ENCODE measurements around the gene CYFIP2.

CYFIP2 gene

DNA sequence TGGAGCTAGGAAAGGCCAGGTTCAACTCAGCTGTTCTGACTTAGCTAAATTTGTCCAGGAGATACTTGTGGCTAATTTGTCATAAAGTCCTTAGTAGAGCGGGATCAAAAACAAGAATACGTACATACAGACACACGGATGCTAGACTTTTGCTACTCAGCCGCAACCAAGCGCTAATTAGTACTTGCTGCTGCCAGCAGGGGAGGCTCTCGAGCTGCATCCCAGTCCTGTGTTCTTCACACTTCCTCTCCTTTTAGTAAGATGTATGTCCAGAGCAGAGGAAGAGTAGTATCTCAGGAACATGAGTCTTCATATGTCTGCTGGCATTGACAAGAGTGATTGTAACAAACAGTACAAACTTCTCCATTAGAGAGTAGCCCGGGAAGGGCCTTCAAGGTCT is 58.3 kb downstream of the CYFIP2 start:
- no peak for DNase-seq (ENCODE audit: low spot score)

GRCh38 chr5:157326440-157327005 is 60.6 kb downstream of the CYFIP2 start:
- DNase-seq (ENCODE audit: low spot score), result no peak

DNA sequence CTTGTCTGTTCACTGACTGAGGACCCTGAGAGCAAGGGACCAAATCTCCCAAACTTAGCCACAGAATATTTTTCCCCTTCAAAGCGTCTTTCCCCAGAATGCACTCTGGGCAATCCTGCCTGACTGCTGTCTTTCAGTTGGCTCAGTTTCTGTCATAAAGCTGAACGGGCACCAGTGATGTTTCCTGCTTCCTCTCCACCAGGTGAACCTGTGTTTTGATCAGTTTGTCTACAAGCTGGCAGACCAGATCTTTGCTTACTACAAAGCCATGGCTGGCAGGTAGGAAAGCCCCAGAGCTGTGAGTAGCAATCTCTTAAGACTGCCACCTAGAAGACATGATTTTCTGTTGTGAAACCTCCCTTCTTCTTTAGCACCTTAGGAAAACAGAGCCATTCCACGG is 61.8 kb downstream of the CYFIP2 start:
- peak; percentile 39 for DNase-seq (ENCODE audit: low spot score)

DNA sequence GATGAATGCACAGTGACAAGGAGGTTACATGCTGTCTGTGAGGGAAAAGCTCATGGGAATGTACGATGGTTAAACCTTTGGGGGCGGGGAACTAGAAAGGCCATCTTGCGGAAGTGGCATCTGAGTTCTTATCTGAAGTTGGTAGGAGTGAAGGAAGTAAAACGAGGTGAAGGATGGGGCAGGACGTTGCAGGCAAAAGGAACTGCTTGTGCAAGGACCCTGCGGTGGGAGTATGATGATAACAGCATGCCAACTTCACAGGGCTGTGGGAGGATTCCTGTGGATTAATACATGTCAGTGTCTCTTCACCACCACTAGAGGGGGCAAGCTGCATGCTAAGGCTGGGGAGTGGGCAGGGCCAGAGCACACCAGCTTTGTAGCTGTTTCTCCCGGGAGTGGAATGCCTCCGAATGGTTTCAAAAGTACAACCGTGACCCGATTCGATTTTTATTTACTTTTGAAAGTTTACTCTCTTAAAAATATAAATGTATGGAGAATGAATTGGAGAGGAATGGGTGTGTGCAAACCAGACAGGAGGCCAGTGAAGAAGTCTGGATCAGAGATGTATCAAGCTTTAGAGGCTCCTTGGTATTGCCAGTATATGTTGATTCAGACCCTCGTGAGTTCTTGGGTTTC is 62.5 kb downstream of the CYFIP2 start:
- DNase-seq (ENCODE audit: low spot score), result peak; percentile 74

DNA sequence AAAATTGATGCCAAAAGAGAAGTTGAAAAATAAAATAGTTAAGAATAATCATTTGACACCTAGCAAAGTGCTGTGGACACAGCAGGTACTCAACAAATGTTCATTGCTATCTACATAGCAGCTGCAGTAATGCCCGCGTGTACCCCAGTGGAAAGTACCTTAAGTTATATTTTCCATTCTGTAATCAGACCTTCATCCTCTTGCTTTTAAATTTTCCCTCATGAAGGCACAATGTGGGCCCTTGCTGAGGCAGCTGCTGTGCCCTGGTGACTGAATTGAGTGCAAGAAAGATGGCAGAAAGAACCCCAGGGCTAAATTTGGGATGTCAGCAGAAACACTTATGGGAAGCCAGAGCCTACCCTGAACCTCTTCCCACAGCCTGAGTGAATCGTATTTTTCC is 65.9 kb downstream of the CYFIP2 start:
- no peak for DNase-seq (ENCODE audit: low spot score)

- DNase-seq (ENCODE audit: low spot score), result no peak
Observed at GRCh38 chr5:157335534-157336422, 69.9 kb downstream of the CYFIP2 start.

DNA sequence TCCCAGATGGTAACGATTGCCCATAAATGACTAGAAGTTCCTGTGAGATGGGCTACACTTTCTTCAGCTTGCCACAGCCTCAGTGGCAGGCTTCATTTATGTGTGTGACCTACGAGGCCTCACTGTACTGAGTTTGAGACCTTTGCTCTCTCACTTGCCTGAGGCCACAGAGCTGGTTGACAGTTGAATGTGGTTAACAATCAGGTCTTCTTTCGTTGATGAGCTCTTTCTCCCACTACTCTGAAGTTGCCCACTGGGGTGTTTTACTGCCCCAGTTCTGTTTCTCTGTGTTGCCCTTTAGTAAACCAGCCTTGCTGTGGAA is 70.5 kb downstream of the CYFIP2 start:
- DNase-seq (ENCODE audit: low spot score), result no peak

GRCh38 chr5:157339409-157339808 is 73.5 kb downstream of the CYFIP2 start:
- DNase-seq (ENCODE audit: low spot score), result no peak

GRCh38 chr5:157342822-157343402 is 77.0 kb downstream of the CYFIP2 start:
- no peak for DNase-seq (ENCODE audit: low spot score)

GRCh38 chr5:157343842-157344790 is 78.2 kb downstream of the CYFIP2 start:
- DNase-seq (ENCODE audit: low spot score), result no peak

DNA sequence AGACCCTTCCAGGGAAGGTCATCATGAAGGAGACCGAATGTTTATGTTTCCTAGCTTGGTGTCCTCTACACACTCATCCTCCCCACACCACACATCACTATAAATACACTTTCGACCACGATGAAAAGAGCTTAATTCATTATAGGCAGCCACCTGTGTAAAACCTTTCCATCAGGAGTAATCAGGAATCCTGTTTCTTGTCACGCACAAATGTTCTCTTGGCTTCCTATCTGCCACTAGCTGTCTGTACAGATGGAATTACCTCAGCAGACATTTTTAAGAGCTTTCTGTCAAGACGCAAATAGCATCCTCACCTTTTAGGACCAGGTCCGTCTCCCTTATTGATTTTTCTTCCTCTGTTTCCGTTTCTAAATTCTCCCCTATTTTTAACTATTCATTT is 79.1 kb downstream of the CYFIP2 start:
- no peak for DNase-seq (ENCODE audit: low spot score)

DNA sequence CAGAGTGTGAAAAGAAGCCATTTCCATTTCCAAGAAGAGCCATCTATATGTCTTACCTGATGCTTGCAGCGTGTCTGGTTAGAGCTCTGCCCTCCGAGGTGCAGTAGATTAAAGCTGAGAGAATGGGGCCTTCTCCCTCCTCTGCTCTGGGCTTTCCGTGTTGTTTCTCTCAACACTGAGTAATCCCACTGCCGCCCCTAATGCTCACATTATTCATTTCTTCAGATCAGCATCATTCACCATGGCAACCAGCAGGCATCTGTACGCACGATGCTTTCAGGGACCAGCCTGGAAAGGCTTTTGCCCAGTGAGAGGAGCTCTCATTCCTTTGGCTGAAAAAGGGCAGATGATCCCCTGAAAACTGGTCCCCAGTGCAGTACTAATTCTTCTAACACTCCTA is 79.6 kb downstream of the CYFIP2 start:
- DNase-seq (ENCODE audit: low spot score), result no peak

DNA sequence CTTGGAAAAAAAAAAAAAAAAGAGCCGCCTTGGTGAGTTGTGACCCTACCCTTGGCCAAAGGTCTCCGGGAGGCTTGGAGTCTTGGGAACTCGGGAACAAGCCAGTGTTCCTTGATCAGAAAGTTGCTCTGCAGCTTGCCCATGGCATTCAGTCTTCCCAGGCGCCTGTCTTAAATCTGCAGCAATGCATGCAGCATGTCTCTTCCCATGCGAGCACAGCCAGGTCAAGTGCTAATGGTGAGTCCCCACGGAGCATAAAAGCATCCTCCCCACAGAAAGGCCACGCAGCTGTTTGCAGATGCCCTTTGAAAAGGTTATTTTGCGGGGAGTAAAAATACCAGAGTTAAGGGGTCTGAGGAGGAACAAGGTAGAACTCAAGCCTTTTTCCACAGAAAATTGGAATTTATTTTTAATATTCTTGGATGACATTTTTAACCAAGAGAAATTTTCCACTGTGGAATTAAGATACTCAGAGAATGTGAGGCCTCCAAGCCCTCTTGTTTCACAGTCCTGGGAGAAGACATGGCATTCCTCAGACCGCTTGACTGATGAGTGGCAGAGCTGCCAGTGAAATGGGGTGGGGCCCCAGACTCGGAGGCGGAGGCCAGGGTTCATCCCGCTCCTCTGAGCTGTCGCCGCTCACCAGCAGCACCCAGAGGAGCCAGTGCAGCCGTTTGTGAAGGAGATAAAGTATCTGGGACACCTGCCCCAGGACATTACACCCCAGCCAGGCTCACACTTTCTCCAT is 81.6 kb downstream of the CYFIP2 start:
- no peak for DNase-seq (ENCODE audit: low spot score)

- no peak for DNase-seq (ENCODE audit: low spot score)
Observed at GRCh38 chr5:157348049-157348400, 82.1 kb downstream of the CYFIP2 start.

GRCh38 chr5:157350939-157351801 is 85.2 kb downstream of the CYFIP2 start:
- no peak for DNase-seq (ENCODE audit: low spot score)

DNA sequence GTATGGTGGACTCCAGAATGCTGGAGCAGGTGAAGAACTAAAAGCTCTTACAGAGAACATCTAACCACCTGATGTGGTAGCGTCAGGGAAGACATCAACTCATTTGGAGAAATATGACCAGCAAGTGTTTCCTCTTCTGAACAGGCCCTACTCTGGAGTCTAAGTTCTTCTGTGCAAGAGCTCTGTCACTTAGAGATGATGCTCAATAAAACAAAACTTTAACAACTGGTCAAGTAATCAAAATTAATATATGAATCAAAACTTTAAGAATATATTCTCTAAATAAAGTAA is 85.8 kb downstream of the CYFIP2 start:
- no peak for DNase-seq (ENCODE audit: low spot score)

DNA sequence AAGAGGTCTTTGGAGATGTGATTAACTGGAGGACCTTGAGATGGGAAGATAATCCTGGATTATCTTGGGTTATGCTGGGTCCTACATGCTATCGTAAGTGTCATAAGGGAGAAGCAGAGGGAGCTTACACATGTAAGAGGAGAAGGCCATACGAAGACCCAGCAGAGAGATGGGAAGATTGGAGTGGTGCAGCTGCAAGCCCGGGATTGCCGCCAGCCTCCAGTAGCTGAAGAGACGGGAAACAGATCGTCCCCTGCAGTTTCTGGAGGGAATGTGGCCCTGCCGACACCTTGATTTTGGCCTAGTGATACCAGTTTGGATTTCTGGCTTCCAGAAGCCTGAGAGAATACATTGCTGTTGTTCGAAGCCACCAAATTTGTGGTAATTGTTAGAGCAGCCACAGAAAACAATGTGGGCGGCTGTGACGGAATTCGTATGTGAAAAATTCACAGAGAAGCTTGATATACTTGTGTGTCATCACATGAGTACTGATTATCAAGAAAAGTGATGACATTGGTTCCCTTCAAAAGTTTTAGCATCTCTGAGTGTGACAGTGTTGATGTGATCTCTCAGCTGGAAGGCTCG is 86.9 kb downstream of the CYFIP2 start:
- no peak for DNase-seq (ENCODE audit: low spot score)

- no peak for DNase-seq (ENCODE audit: low spot score)
Observed at GRCh38 chr5:157354800-157355199, 88.9 kb downstream of the CYFIP2 start.

DNA sequence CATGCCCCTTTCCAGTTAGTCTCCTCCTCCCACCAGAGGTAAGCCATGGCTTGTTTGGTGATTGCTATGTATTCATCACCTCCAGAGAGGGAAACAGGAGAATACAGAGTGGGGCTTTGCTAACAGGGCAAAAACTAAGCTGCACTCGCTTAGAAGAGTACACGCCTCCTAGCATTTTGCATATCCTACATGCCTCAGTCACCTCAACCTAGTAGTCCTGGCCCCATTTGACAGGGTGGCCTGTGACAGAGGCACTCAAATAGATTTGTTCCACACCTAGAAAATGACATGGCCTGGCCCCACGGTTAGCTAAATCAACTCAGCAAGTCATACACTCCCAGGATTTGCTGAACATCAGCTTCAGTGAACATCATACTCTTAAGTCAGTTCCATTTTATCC is 90.7 kb downstream of the CYFIP2 start:
- DNase-seq (ENCODE audit: low spot score), result no peak

GRCh38 chr5:157357823-157358222 is 91.9 kb downstream of the CYFIP2 start:
- no peak for DNase-seq (ENCODE audit: low spot score)

All from CD4-positive, alpha-beta T cell treated with Interleukin-6 at 100 ng/mL for 8 hours (primary cell).